NCI-H2196 (cell line): ENCODE data around the gene LPGAT1.
A peak's percentile ranks its signal among the peaks of the same experiment; 100 is the strongest.
"Not testable (repeated sequence)": the region's sequence is repeated elsewhere in the genome, so short reads cannot be mapped to it uniquely, and the experiment has no call there.

Experiments
- DNase-seq: peaks from one replicate; lab custom pipeline; 2025; ENCODE audit not compliant: unreplicated experiment; lab: John Stamatoyannopoulos, UW

Gene LPGAT1

GRCh38 chr1:211735208-211736170 lies 95.1 kb downstream of the LPGAT1 start:
- DNase-seq: peak; percentile 67

- peak; percentile 87 for DNase-seq
These were observed 95.8 kb downstream of the LPGAT1 start for GRCh38 chr1:211734791-211735190.

- peak; percentile 52 for DNase-seq
These were observed 96.2 kb downstream of the LPGAT1 start for GRCh38 chr1:211734359-211734758.

- no peak for DNase-seq
These were observed 98.1 kb downstream of the LPGAT1 start for GRCh38 chr1:211732293-211732980.

DNA sequence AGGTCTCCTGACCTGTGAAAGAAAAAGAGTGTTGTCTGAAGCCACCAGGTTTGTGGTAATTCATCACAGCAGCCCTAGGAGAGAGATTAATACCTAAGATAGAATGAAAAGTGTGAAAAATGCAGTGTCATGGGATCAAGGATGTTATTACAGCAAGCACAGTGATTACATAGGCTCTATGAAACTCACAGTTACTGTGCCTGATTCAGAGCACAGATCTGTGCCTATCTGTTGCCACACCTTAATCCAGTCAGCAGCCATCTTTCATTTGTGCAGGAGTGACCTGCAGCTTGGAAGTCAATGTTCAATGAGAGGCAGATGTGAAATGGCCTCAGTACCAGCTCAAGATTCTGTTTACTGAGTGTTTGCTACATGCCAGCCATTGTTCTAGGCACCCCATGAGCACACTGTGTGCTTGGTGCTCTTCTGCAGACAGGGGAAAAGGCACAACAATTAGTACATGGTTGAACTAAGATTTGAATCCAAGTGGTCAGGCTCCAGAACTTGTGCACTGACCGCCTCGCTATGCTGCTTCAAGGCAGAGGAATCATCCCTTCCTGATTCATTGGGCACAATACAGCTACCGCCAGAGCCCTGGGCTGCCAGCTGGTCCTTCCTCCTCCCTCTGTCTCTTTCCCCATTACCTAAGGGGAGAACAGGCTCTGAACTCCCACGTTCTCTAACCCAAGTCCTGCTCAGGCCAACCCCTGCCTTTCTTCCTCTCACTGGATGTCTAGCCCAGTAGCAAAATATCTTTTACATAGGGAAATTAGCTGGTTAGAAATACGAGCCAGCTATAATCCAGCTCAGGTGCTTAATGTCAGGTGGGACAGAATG lies 98.9 kb downstream of the LPGAT1 start:
- DNase-seq: peak; percentile 20

- no peak for DNase-seq
These were observed 100.2 kb downstream of the LPGAT1 start for GRCh38 chr1:211730347-211730746.

DNA sequence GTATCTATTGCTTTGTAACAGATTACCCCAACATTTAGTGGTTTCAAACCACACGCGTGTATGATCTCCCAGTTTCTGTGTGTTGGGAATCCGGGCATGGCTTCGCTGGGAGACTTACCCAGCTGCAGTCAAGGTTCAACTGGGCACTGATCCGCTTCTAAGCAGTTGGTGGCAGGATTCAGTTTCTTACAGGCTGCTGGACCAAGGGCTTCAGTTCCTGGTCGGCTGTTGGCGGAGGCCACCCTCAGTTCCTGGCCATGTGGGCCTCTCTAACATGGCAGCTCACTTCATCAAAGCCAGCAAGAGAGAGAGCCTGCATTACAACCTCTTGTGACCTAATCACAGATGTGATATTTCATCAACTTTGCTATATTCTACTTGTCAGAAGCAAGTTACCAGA lies 101.3 kb downstream of the LPGAT1 start:
- no peak for DNase-seq

GRCh38 chr1:211726467-211726995 lies 104.0 kb downstream of the LPGAT1 start:
- no peak for DNase-seq

GRCh38 chr1:211724687-211725196 lies 105.8 kb downstream of the LPGAT1 start:
- no peak for DNase-seq

GRCh38 chr1:211723273-211723672 lies 107.3 kb downstream of the LPGAT1 start:
- DNase-seq: no peak

DNA sequence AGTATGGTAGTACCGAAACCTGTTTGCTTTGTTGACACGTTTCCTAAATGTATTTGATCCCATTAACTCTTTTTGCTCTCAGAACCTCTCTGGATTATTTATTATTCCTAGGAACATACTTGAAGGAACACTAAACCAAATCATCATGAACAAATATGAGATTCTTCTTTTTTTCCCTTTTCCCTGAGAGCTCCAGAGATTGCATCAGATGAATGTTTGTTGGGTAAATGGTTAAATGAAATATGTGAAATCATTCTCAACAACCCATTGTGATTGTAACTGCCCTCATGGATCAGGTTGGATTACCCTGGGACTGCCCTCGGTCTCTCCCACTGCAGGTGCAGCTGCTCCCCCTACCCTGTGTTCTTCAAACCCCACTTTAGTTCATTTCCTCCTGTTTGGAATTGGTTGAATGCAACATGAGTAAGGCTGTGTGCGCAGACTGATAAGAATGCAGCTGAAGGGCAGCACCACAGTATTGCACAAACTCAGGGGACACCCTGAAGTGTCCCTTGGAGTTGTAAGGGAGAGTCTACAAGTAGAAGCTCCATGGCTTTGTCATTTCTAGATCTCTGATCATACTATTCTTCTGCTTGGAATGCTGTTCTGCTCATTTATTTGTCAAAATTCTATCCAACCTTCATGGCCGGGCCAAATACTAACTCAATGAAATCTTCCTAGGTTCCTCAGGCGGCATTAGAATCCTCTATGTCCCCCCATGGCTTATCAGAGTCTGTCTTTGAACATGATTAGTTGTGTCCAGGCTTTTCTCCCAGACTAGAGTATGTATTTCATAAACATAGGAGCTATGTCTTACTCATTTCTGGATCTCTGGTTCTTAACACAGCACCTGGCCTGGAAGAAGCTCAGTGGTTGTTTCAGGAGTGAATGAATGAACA lies 108.0 kb downstream of the LPGAT1 start:
- no peak for DNase-seq

DNA sequence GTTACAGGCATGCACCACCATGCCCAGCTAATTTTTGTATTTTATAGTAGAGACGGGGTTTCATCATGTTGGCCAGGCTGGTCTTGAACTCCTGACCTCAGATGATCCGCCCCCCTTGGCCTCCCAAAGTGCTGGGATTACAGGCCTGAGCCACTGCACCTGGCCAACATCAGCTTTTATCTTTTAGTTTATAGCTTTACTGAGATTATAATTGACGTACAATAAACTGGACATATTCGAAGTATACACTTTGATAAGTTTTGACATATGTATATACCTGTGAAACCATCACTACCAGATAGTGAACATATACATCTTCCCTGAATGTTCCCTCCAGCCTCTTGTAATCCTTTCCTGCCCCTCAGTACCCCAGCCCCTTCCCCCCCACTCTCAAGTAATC lies 114.0 kb downstream of the LPGAT1 start:
- not testable (repeated sequence) for DNase-seq

- DNase-seq: no peak
These were observed 114.6 kb downstream of the LPGAT1 start for GRCh38 chr1:211715971-211716370.

- peak; percentile 33 for DNase-seq
These were observed 116.4 kb downstream of the LPGAT1 start for GRCh38 chr1:211714154-211714553.

DNA sequence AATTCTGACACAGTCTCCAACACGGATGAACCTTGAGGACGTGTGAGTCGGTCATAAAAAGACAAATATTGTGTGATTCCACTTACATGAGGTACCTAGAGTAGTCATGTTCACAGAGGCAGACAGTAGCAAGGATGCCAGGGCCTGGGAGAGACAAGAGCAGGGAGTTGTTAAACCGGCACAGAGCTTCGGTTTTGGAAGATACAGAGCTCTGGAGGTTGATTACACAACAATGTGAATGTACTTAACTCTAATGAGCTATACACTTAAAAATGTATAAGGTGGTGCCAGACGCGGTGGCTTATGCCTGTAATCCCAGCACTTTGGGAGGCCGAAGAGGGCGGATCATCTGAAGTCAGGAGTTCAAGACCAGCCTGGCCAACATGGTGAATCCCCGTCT lies 117.3 kb downstream of the LPGAT1 start:
- DNase-seq: no peak

DNA sequence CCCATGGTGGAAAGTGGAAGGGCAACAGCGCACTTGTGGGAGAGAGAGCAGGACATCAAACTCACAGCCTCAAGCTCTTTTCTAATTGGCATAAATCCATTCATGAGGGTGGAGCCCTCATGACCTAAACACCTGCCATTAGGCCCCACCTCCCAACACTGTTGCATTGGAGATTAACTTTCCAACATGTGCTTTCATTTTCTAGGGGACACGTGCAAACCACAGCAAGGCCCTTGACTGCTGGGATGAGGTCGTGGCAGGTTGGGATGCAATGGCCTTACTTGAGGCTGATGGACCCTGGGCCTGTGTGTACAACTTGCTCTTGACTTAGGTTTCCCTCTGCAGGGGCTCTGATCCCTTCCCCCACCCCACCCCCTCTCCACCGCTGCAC lies 119.3 kb downstream of the LPGAT1 start:
- DNase-seq: peak; percentile 83

GRCh38 chr1:211710566-211711314 lies 119.8 kb downstream of the LPGAT1 start:
- DNase-seq: no peak

GRCh38 chr1:211708926-211709325 lies 121.6 kb downstream of the LPGAT1 start:
- DNase-seq: no peak

- no peak for DNase-seq
These were observed 122.6 kb downstream of the LPGAT1 start for GRCh38 chr1:211708006-211708405.
